GM23248 (cell line): Measurements from ENCODE around the gene SLC2A10. TPM values are rescaled to one million over a fixed set of nuclear protein-coding genes. Genes with fewer than 3 reads are reported as not detected.

Experiments
- DNase-seq: peaks from one replicate; pipeline ENCODE4 v3.0.0-alpha.2; 2015
- H2AFZ ChIP-seq: fragments of 200-600 bp; sonication (generic); 2 replicates; pipeline ENCODE4 v1.6.1; 2016; ENCODE audit warnings: antibody characterized with exemption
- H3F3A ChIP-seq: fragments of 200-600 bp; sonication (generic); 2 replicates; pipeline ENCODE4 v1.6.1; 2016; ENCODE audit warnings: mild to moderate bottlenecking, antibody characterized with exemption, mixed run types; ENCODE audit not compliant: insufficient read depth
- H3K27ac ChIP-seq: fragments of 200-600 bp; sonication (generic); 2 replicates; pipeline ENCODE4 v1.5.1; 2016; ENCODE audit warnings: mild to moderate bottlenecking
- H3K27me3 ChIP-seq: fragments of 200-600 bp; sonication (generic); replicated peaks from 2 replicates; pipeline ENCODE4 v1.6.1; 2016; ENCODE audit warnings: mild to moderate bottlenecking; ENCODE audit not compliant: insufficient read depth
- H3K36me3 ChIP-seq: fragments of 200-600 bp; sonication (generic); 2 replicates; pipeline ENCODE4 v1.6.1; 2016; ENCODE audit warnings: low read depth, mild to moderate bottlenecking
- H3K4me1 ChIP-seq: fragments of 200-600 bp; sonication (generic); 2 replicates; pipeline ENCODE4 v1.6.1; 2016; ENCODE audit warnings: mild to moderate bottlenecking; ENCODE audit not compliant: insufficient read depth
- H3K4me2 ChIP-seq: fragments of 200-600 bp; sonication (generic); one replicate; pipeline ENCODE4 v1.6.1; 2016; ENCODE audit warnings: mild to moderate bottlenecking; ENCODE audit not compliant: unreplicated experiment
- H3K4me3 ChIP-seq: fragments of 200-600 bp; sonication (generic); 2 replicates; pipeline ENCODE4 v1.5.1; 2016; ENCODE audit warnings: mild to moderate bottlenecking
- H3K79me2 ChIP-seq: fragments of 200-600 bp; sonication (generic); 2 replicates; pipeline ENCODE4 v1.6.1; 2016; ENCODE audit warnings: mild to moderate bottlenecking; ENCODE audit not compliant: insufficient read depth
- H3K9ac ChIP-seq: fragments of 200-600 bp; sonication (generic); 2 replicates; pipeline ENCODE4 v1.6.1; 2016; ENCODE audit warnings: mild to moderate bottlenecking
- H3K9me2 ChIP-seq: fragments of 200-600 bp; sonication (generic); 2 replicates; pipeline ENCODE4 v1.6.1; 2016; ENCODE audit warnings: mixed run types, mild to moderate bottlenecking, moderate library complexity; ENCODE audit not compliant: insufficient read depth
- H3K9me3 ChIP-seq: fragments of 200-600 bp; sonication (generic); one replicate; pipeline ENCODE4 v1.6.1; 2017; ENCODE audit warnings: low read depth
- H4K20me1 ChIP-seq: fragments of 200-600 bp; sonication (generic); 2 replicates; pipeline ENCODE4 v1.6.0; 2016; ENCODE audit not compliant: insufficient read depth
- EZH2 ChIP-seq: fragments of 200-600 bp; sonication (generic); IDR thresholded peaks from 2 replicates; pipeline ENCODE4 v1.6.1; 2018; ENCODE audit warnings: antibody characterized with exemption, mild to moderate bottlenecking; ENCODE audit not compliant: insufficient read depth, poor library complexity, severe bottlenecking
- EZH2phosphoT487 ChIP-seq: fragments of 200-600 bp; sonication (generic); IDR thresholded peaks from 2 replicates; pipeline ENCODE4 v1.6.1; 2018; ENCODE audit warnings: antibody characterized with exemption, moderate library complexity, mild to moderate bottlenecking, low read depth; ENCODE audit not compliant: insufficient read depth
- WGBS, 2 experiments: methylation state at CpG; one replicate each; pipeline ENCODE4 v1.1.6; 2015 to 2017; ENCODE audit warnings: low lambda C conversion rate in 2 of 2, low coverage in 1 of 2; ENCODE audit errors: missing lambda C conversion rate in 2 of 2; 5-methylcytosine and 5-hydroxymethylcytosine counted together
- in situ Hi-C: fragments of 300-500 bp; cut with MboI; formaldehyde crosslinking; loops from 2 replicates; pipeline ENCODE4 v1.15.0; 2020
- polyA plus RNA-seq: library from polyadenylated mRNA; unstranded; fragments of >200 nt; fragmentation: Nextera tagmentation; extraction: Ambion mirVana; gene quantifications from 2 replicates; pipeline ENCODE4 v1.2.1, GENCODE V29; 2016
- total RNA-seq: library from RNA; depleted of rRNA; stranded (reverse); fragments of >200 nt; shearing (Covaris generic); gene quantifications from 2 replicates; pipeline ENCODE4 v1.2.3, GENCODE V29; 2014

Gene SLC2A10
- total and polyA plus RNA-seq, 2 experiments from 2014 or later, result 26.2 to 48.0 TPM

DNA sequence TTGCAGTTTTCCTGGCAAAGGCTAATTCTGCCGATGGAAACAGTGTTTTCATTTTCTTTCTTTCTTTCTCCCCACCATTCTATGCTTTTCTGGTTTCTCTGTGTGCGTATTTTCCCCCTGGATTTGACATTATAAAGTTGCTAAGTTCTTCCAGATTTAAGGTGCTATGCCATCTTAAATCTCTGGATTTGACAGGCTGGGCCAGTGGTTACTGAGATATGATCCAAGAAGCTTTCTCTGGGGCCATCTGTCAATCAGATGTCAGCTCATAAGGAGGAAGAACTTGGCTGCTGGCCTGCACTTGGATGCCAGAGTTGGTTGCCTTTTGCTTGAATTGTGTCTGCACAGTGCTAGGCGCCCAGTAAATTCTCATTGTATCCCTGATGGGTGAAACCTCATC is 39.7 kb downstream of the SLC2A10 start:
- H3K27me3 ChIP-seq, result no peaks in the 10 kb centered on the region; the same call in 1 of the 2 replicates
- no peak overlapping the region for H2AFZ ChIP-seq
- WGBS, 2 experiments, result 54 to 55% methylated on average over 3 of the region's 3 CpGs
- DNase-seq, result no peak
- in situ Hi-C loops, result no loop called here
- no peaks in the 10 kb centered on the region for H4K20me1 ChIP-seq
- H3K4me1 ChIP-seq, result peaks cover 17% of the 10 kb centered on the region
- H3K4me2 ChIP-seq, result no peak overlapping the region
- H3K9me3 ChIP-seq, result no peaks in the 10 kb centered on the region
- no peak overlapping the region for H3K4me3 ChIP-seq
- H3K79me2 ChIP-seq, result no peaks in the 10 kb centered on the region
- H3K9me2 ChIP-seq, result no peaks in the 10 kb centered on the region
- H3K27ac ChIP-seq, result no peak overlapping the region
- H3K36me3 ChIP-seq, result no peaks in the 10 kb centered on the region
- peaks cover 9% of the 10 kb centered on the region for H3F3A ChIP-seq
- TF ChIP-seq EZH2phosphoT487 (no peak), EZH2 (no peak)
- no peak overlapping the region for H3K9ac ChIP-seq

DNA sequence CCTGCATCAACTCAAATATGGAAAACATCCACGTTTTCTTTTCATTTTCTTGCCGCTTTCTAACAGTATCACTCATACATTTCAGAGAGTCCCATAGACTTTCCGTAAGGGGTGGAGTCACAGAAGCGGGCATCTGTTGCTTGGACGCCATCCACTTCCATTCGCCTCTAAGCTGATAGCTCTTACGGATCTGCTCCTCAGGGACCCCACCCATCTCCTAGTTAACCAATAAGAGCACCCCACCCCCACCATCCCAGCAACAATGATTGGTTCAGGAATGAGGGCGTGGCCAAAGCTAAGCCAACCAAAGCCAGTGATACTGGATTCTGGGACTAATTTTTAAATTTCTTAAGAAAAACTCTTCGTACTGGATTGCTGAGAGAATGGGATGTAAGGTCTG is 42.4 kb downstream of the SLC2A10 start:
- Histone ChIP-seq H3F3A (peaks cover 9% of the 10 kb centered on the region), H3K9ac (peak overlapping the region; percentile 42), H3K4me3 (peak overlapping the region; percentile 66), H3K79me2 (no peaks in the 10 kb centered on the region), H3K27ac (no peak overlapping the region), H3K9me3 (no peaks in the 10 kb centered on the region), H4K20me1 (no peaks in the 10 kb centered on the region), H3K4me2 (peak overlapping the region; percentile 66), H3K4me1 (peaks cover 13% of the 10 kb centered on the region), H3K27me3 (no peaks in the 10 kb centered on the region), H3K36me3 (no peaks in the 10 kb centered on the region), H2AFZ (peak overlapping the region; percentile 86), H3K9me2 (no peaks in the 10 kb centered on the region)
- TF ChIP-seq EZH2 (no peak), EZH2phosphoT487 (no peak)
- WGBS, 2 experiments, result 15 to 18% methylated on average over 9 of the region's 9 CpGs
- peak; percentile 87 for DNase-seq
- in situ Hi-C loops, result loop anchor here (25.0 kb wide), 1 partner anchor 860 kb away; no protein-coding TSS in a partner anchor

DNA sequence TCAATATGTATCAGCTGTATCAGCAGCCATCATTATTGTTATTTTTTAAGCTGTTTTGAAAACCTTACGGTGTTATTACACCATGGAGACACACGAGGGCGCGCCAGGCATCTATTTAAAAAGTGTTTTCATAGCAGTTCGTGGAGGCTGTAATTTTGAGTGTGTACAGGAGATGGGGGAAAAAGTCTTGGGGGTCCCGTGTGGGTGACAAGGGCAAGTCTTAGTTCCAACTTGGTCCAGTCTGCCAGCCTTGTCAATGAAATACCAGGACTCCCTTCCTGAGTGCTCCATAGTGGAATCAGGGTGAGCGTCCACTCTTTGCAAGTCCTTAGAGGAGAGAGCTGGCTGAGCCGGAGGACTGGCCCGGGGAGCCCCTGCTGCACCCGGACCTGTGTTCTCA is 43.3 kb downstream of the SLC2A10 start:
- H3K4me3 ChIP-seq, result peak overlapping the region; percentile 42
- H3K4me2 ChIP-seq, result peak overlapping the region; percentile 66
- 6 to 9% methylated on average over 10 of the region's 10 CpGs for WGBS, 2 experiments
- TF ChIP-seq EZH2, result no peak
- no peak for TF ChIP-seq EZH2phosphoT487
- no peaks in the 10 kb centered on the region for H3K9me3 ChIP-seq
- no peaks in the 10 kb centered on the region for H3K36me3 ChIP-seq
- H3K27me3 ChIP-seq, result no peaks in the 10 kb centered on the region
- H3K27ac ChIP-seq, result no peak overlapping the region
- in situ Hi-C loops, result loop anchor here (25.0 kb wide), 1 partner anchor 860 kb away; no protein-coding TSS in a partner anchor
- peaks cover 6% of the 10 kb centered on the region for H3K4me1 ChIP-seq
- H4K20me1 ChIP-seq, result no peaks in the 10 kb centered on the region
- H3K9ac ChIP-seq, result no peak overlapping the region
- DNase-seq, result peak; percentile 82
- no peaks in the 10 kb centered on the region for H3K79me2 ChIP-seq
- H3F3A ChIP-seq, result peaks cover 2% of the 10 kb centered on the region
- H3K9me2 ChIP-seq, result no peaks in the 10 kb centered on the region
- H2AFZ ChIP-seq, result peak overlapping the region; percentile 56

DNA sequence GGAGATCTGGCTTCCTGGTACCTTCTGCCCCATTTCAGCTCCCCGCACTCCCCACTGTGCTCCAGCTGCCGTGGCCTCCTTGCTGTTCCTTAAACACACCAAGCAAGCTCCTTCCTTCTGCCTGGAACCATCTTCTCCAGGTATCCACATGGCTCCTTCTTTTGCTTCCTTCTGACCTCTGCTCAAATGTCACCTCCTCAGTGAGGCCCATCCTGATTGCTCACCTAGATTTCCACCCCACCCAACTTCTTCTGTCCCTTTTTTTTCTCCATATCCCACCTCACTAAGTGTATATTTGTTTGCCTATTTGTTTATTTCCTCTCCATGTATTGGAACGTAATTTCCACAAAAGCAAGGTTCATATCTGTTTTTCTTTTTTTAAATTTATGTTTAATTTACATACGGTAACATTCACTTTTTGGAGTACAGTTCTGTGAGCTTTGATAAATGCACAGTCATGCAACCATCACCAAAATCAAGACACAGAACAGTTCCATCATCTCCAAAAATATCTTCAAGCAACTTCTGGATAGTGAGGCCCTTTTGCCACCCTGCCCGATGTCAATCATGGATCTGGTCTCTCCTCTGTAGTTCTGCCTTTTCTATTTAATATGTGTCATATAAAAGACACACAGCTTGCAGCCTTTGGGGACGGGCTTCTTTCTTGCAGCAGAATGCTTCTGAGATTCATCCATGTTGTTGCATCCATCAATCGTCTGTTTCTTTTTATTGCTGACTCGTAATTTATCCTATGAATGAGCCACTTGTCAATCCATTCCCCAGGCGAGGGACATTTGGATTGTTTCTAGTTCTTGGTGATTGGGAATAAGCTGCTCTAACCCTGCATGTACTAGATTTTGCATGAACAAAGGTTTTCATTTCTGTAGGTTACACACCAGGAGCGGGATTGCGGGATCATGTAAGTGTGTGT is 46.3 kb downstream of the SLC2A10 start:
- DNase-seq, result no peak
- no peaks in the 10 kb centered on the region for H3F3A ChIP-seq
- no peaks in the 10 kb centered on the region for H4K20me1 ChIP-seq
- no peak overlapping the region for H3K27ac ChIP-seq
- no peak overlapping the region for H3K9ac ChIP-seq
- no peaks in the 10 kb centered on the region for H3K27me3 ChIP-seq
- 0 out of 2 replicates have a peak, but pooled peaks cover 3% of the 10 kb centered on the region for H3K4me1 ChIP-seq
- in situ Hi-C loops, result loop anchor here (25.0 kb wide), 1 partner anchor 857 kb away; no protein-coding TSS in a partner anchor
- no peaks in the 10 kb centered on the region for H3K9me2 ChIP-seq
- 80 to 82% methylated on average over 11 of the region's 11 CpGs for WGBS, 2 experiments
- no peaks in the 10 kb centered on the region for H3K79me2 ChIP-seq
- no peaks in the 10 kb centered on the region for H3K9me3 ChIP-seq
- no peaks in the 10 kb centered on the region for H3K36me3 ChIP-seq
- no peak overlapping the region for H3K4me2 ChIP-seq
- TF ChIP-seq EZH2phosphoT487 (no peak), EZH2 (no peak)
- no peak overlapping the region for H3K4me3 ChIP-seq
- no peak overlapping the region for H2AFZ ChIP-seq
